Measurements from ENCODE around the gene PTPRG.

The PTPRG gene

GRCh38 chr3:61980041-61980440 is 418.7 kb downstream of the PTPRG start:
- H3K9ac ChIP-seq (ENCODE audit: low read length), result no peak overlapping the region
- no peak overlapping the region for H2AFZ ChIP-seq (ENCODE audit: low read depth, low read length)
- H3K27ac ChIP-seq (ENCODE audit: low read length), result no peak overlapping the region
- no peak overlapping the region for H3K4me2 ChIP-seq (ENCODE audit: low read length)
- H3K9me3 ChIP-seq (ENCODE audit: insufficient read depth, low read length), result no peaks in the 10 kb centered on the region
- H3K4me3 ChIP-seq (ENCODE audit: low read length), result no peak overlapping the region
- H3K36me3 ChIP-seq (replicated peaks; ENCODE audit: low read depth, low read length), result no peaks in the 10 kb centered on the region
- H4K20me1 ChIP-seq (ENCODE audit: insufficient read depth, low read length), result no peaks in the 10 kb centered on the region
- H3K4me1 ChIP-seq (ENCODE audit: low read length), result no peaks in the 10 kb centered on the region
- H3K27me3 ChIP-seq (ENCODE audit: low read depth, low read length), result no peaks in the 10 kb centered on the region
- TF ChIP-seq EZH2phosphoT487 (IDR thresholded peaks at IDR 0.05; ENCODE audit: low read depth) (no peak), CTCF (IDR thresholded peaks at IDR 0.05; ENCODE audit: low read depth, low read length) (no peak)
- no peaks in the 10 kb centered on the region for H3K79me2 ChIP-seq (ENCODE audit: low read length)

GRCh38 chr3:61981060-61981459 is 419.7 kb downstream of the PTPRG start:
- no peaks in the 10 kb centered on the region for H4K20me1 ChIP-seq (ENCODE audit: insufficient read depth, low read length)
- no peak overlapping the region for H3K4me3 ChIP-seq (ENCODE audit: low read length)
- H3K4me1 ChIP-seq (ENCODE audit: low read length), result no peaks in the 10 kb centered on the region
- no peak overlapping the region for H2AFZ ChIP-seq (ENCODE audit: low read depth, low read length)
- H3K27ac ChIP-seq (ENCODE audit: low read length), result no peak overlapping the region
- no peak overlapping the region for H3K9ac ChIP-seq (ENCODE audit: low read length)
- no peaks in the 10 kb centered on the region for H3K27me3 ChIP-seq (ENCODE audit: low read depth, low read length)
- H3K4me2 ChIP-seq (ENCODE audit: low read length), result no peak overlapping the region
- H3K36me3 ChIP-seq (replicated peaks; ENCODE audit: low read depth, low read length), result no peaks in the 10 kb centered on the region
- H3K79me2 ChIP-seq (ENCODE audit: low read length), result no peaks in the 10 kb centered on the region
- H3K9me3 ChIP-seq (ENCODE audit: insufficient read depth, low read length), result no peaks in the 10 kb centered on the region
- no peak for TF ChIP-seq EZH2phosphoT487 (IDR thresholded peaks at IDR 0.05; ENCODE audit: low read depth)
- TF ChIP-seq CTCF (IDR thresholded peaks at IDR 0.05; ENCODE audit: low read depth, low read length), result no peak

GRCh38 chr3:61983479-61983878 is 422.1 kb downstream of the PTPRG start:
- Histone ChIP-seq H4K20me1 (ENCODE audit: insufficient read depth, low read length) (no peaks in the 10 kb centered on the region), H3K36me3 (replicated peaks; ENCODE audit: low read depth, low read length) (no peaks in the 10 kb centered on the region), H3K27me3 (ENCODE audit: low read depth, low read length) (no peaks in the 10 kb centered on the region), H2AFZ (ENCODE audit: low read depth, low read length) (no peak overlapping the region), H3K9ac (ENCODE audit: low read length) (no peak overlapping the region), H3K4me2 (ENCODE audit: low read length) (no peak overlapping the region), H3K4me3 (ENCODE audit: low read length) (no peak overlapping the region), H3K9me3 (ENCODE audit: insufficient read depth, low read length) (no peaks in the 10 kb centered on the region), H3K4me1 (ENCODE audit: low read length) (no peaks in the 10 kb centered on the region), H3K79me2 (ENCODE audit: low read length) (no peaks in the 10 kb centered on the region), H3K27ac (ENCODE audit: low read length) (no peak overlapping the region)
- TF ChIP-seq EZH2phosphoT487 (IDR thresholded peaks at IDR 0.05; ENCODE audit: low read depth) (no peak), CTCF (IDR thresholded peaks at IDR 0.05; ENCODE audit: low read depth, low read length) (no peak)

- H4K20me1 ChIP-seq (ENCODE audit: insufficient read depth, low read length), result no peaks in the 10 kb centered on the region
- no peaks in the 10 kb centered on the region for H3K9me3 ChIP-seq (ENCODE audit: insufficient read depth, low read length)
- H2AFZ ChIP-seq (ENCODE audit: low read depth, low read length), result no peak overlapping the region
- no peaks in the 10 kb centered on the region for H3K79me2 ChIP-seq (ENCODE audit: low read length)
- H3K27me3 ChIP-seq (ENCODE audit: low read depth, low read length), result no peaks in the 10 kb centered on the region
- TF ChIP-seq CTCF (IDR thresholded peaks at IDR 0.05; ENCODE audit: low read depth, low read length), result no peak
- no peak overlapping the region for H3K9ac ChIP-seq (ENCODE audit: low read length)
- H3K4me2 ChIP-seq (ENCODE audit: low read length), result no peak overlapping the region
- no peak overlapping the region for H3K4me3 ChIP-seq (ENCODE audit: low read length)
- H3K27ac ChIP-seq (ENCODE audit: low read length), result no peak overlapping the region
- no peaks in the 10 kb centered on the region for H3K36me3 ChIP-seq (replicated peaks; ENCODE audit: low read depth, low read length)
- H3K4me1 ChIP-seq (ENCODE audit: low read length), result no peaks in the 10 kb centered on the region
Measured at GRCh38 chr3:61985020-61985419, 423.6 kb downstream of the PTPRG start.

Measured in OCI-LY3 (cell line).